HG02759 (cell line): ENCODE results near the gene C11orf58.

Source experiments
- ATAC-seq: cut with Tn5 transposase; IDR thresholded peaks from one replicate; pipeline ENCODE4 v1.9.1; 2021; ENCODE audit warnings: mild to moderate bottlenecking, moderate library complexity; ENCODE audit not compliant: unreplicated experiment

The C11orf58 gene

DNA sequence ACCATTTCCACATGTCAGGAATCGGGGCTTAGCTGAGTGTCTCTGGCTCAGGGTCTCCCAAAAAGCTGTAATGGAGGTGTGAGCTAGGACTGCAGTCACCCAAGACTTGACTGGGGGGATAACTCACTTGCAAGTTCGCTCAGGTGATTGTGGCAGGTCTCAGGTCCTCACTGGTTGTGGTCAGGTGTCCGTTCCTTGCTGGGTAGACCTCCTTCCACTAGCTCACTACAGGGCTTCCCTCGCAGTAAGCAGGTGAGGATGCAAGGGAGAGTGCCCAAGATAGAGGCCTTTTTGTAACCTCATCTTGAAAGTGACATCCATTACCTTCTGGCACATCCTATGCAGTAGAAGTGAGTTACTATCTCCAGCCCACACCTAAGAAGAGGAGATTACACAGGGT is 29.5 kb downstream of the C11orf58 start:
- no peak for ATAC-seq

- ATAC-seq: no peak
Measured at GRCh38 chr11:16769386-16769785, 30.9 kb downstream of the C11orf58 start.

GRCh38 chr11:16770016-16770415 is 31.6 kb downstream of the C11orf58 start:
- ATAC-seq: no peak

- no peak for ATAC-seq
Measured at GRCh38 chr11:16771350-16772140, 33.1 kb downstream of the C11orf58 start.

- no peak for ATAC-seq
Measured at GRCh38 chr11:16772141-16772512, 33.7 kb downstream of the C11orf58 start.

GRCh38 chr11:16773981-16774935 is 35.8 kb downstream of the C11orf58 start:
- ATAC-seq: no peak

DNA sequence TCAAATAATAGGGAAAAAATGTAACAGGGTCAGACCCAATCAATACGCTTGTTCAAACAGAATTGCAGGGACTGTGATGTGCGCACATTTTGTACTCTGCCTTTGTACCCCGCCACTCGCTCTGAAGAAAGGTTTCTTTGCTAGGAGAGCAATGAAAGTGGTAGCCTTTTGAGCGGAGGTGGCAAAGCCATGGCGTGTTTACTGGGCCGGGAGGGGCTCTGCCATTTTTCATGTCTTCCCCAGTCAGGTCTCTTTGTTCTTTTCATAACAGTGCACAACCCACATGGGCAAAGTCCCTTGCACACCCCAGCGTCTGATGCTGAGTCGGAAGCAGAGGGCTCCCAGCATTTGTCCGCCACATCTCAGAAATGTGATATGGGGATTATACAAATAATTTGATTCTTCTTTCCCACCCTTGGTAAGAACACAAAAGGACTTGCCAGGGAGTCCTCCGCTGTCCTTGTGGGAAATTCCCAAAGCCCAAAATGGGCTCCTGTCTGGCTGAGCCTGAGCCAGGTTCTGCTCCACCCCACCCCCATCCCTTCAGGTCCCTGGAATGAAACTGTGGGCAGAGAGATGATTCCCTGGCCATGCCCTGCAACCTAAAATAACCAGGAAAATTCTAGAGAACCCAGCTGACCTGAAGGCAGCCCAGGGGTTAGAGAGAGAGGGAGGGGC is 36.6 kb downstream of the C11orf58 start:
- ATAC-seq: no peak

DNA sequence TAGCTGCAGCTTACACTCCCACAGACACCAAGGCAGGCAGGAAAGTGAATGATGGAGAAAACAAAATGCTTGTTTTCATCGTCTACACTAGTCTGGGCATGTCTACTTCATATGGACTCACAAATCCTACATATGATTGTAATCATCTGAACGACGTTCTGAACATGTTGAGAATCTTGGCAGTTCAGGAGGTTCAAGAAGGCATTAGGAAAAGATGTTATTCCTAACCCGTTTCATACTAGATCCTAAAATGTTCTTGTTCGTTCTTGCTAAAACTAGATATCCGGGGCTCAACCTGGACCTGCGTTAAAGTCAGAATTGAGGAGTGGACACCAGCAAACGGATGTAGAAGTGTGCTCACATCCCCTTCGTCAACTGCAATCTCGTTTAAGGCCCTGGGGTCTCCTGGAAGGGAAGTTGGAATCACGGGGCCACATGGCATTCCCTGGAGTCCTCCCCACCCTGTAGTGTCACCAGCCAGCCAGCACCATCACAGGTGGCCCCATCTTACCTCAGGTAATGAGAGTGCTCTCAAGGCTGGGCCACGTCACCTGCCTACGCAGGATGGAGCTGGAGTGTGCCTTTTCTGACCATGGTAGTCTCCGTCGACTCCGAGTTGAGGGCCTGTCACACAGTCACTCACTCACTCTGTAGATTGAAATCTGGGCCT is 37.3 kb downstream of the C11orf58 start:
- ATAC-seq: no peak

- no peak for ATAC-seq
Measured at GRCh38 chr11:16776711-16777612, 38.5 kb downstream of the C11orf58 start.

- ATAC-seq: no peak
Measured at GRCh38 chr11:16777613-16777975, 39.1 kb downstream of the C11orf58 start.

GRCh38 chr11:16778286-16778685 is 39.8 kb downstream of the C11orf58 start:
- no peak for ATAC-seq

DNA sequence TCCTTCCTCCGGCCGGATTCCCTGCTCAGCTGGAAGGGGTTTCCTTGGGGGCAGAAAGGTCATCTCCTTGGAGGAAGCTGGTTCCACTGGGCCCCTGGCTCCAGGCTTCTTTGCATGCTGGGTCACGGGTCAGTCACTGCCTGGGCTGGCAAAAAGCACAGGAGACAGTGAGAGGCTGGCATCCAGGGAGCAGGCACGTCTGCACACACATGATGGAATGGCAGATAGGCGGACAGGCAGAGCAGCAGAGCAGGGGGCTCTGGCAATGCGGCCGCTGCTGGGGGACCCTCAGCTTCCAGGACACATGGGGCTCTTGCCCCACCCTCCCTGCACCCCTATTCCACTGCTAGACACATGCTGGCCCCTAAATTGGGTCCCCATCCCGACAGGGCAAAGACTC is 40.4 kb downstream of the C11orf58 start:
- ATAC-seq: no peak

DNA sequence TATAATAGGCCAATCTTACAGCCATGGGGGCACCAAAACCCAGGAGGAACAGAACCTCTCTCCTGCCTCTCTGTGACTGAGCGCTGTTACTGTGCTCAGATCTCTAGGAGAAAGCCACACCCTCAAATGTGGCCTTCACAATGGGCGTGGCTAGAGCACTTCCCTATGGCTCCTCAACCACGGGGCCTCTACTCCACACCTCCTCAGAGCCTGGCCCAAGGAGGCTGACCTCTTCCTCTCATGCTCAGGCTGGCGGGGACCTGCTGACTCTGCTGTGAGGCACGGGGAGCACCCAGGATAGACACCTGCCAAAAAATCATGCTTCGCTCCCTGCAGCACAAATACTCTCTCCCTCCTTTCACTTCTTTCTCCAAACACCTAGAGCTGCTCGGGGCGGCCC is 41.0 kb downstream of the C11orf58 start:
- ATAC-seq: no peak

DNA sequence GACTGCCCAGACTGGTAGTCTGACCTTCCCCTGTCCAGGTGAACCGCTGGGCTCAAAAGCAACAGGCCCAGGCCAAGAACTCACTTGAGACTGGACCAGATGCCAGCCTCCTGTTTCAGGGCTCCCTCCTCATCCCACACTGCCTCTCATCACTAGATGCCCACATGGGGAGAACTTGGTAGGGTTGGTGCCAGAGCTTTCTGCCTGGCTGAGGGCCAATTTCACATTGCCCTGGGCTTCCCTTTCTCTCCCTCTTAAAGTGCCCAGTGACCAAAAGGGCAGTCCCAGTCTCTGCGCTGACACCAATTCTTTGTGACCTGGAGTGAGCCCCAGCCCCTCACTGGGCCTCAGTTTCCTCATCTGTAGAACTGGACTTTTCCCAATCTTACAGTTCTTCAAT is 41.7 kb downstream of the C11orf58 start:
- ATAC-seq: no peak

GRCh38 chr11:16780698-16781550 is 42.5 kb downstream of the C11orf58 start:
- no peak for ATAC-seq

- no peak for ATAC-seq
Measured at GRCh38 chr11:16781936-16782919, 43.8 kb downstream of the C11orf58 start.

DNA sequence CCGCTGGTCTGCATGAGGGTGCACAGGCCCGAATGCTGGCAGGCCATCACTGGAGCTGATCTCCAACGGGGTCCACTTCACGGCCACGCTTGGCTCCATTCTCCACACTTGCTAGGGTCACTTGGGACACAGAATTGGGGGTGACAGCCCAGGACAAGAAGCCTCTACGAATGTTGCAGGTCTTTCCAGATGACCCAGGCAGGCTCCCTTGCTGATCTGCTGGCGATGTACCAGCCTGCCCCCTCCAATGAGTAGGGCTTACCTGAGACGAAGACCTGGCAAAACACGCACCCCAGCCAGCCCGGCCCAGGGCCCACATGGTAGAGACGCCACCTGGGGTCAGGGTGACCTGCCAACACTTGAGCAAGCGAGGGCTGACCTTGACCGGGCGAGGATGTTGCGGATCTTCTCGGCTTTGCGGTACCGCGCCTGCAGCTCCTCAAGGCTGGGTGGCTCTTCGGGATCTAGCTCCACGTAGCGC is 44.9 kb downstream of the C11orf58 start:
- no peak for ATAC-seq

- ATAC-seq: no peak
Measured at GRCh38 chr11:16784097-16784496, 45.6 kb downstream of the C11orf58 start.
